GM21576 (cell line): Measurements from ENCODE around the gene OSBPL8.

Source experiments
- ATAC-seq: cut with Tn5 transposase; IDR thresholded peaks from one replicate; pipeline ENCODE4 v1.9.1; 2021; ENCODE audit warnings: mild to moderate bottlenecking, moderate library complexity; ENCODE audit not compliant: unreplicated experiment

Gene OSBPL8

DNA sequence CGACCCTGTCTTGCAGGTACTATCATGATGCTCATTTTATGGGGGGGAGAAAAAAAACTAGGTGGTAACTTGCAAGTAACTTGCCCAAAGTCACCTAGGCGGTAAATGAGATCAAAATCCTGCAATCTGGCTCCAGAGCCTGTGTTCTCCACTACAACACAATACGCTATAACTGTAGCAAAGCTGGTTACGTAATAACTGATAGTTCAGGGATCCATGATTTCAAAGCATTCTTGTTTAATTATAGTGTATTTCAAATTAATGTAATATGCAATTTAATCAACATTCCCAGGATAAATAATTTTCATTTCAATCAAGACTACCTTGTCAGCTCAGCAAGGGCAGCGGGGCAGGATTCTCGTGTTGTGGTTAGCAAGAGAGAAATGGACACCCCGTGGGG, 243.1 kb downstream of the OSBPL8 start:
- no peak for ATAC-seq

DNA sequence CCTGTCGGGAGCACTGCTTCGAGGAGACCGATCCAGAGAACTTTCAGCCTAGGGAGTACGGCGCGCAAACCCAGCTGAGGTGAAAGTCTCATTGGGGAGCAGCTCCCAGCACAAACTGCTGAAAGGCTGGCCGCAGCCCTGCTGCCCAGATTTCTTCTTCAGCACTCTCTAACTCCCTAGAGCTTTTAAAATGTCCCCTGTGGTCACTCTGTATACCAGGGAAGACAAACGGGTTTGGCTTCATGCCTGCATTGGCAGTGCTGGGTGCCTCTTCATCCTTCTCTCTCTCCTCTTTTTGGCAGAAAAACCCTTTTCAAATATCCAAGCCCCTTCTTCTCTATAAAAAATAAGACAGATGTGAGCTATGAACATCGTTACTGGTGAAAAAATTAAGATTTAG, 246.3 kb downstream of the OSBPL8 start:
- ATAC-seq = no peak

- no peak for ATAC-seq
These were observed 247.3 kb downstream of the OSBPL8 start for GRCh38 chr12:76312315-76312714.

DNA sequence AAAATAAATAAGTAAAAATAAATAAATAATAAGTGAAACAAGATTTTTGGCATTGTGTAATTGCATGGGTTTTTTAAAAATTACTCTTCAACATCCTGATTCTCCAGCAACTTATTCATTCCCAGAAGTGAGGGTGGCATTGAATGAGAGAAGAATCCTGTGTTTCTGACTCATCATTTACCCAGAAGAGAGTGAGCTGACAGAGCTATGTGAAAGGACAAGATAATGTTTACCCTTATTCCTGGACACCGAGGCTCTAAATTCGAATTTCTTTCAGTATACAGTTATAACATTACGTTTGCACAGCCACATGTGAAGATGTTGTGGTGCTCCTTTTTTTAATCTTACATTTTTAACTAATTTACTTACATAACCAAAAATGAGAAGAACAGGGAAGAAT, 247.8 kb downstream of the OSBPL8 start:
- no peak for ATAC-seq

DNA sequence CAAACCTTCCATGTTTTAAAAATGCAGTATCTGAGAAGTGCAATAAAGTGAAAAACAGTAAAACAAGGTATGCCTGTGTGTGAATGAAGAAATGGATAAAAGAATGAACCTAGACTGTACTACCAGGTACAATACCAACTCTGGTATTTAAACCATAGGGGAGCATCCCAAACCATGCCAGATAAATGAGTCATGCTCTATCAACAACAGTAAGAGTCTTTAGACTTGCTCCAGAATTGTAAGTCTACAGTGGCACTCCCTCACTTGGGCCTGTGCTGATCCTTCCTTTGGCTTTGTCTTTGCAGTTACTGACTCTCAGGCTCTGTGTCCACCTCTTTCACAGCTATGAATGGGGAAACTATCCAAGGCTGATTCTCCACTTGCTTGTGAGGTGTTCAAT, 249.5 kb downstream of the OSBPL8 start:
- no peak for ATAC-seq

DNA sequence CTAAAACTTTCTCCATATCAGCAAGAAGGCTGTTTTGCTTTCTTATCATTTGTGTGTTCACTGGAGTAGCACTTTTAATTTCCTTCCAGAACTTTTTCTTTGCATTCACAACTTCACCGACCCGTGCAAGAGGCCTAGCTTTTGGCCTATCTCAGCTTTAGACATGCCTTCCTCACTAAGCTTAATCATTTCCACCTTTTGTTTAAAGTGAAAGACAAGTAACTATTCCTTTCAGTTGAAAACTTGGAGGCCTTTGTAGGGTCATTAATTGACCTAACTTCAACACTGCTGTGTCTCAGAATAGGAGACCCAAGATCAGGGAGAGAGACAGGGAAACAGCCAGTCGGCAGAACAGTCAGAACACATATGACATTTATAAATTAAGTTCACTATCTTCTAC, 250.7 kb downstream of the OSBPL8 start:
- ATAC-seq = no peak

- no peak for ATAC-seq
These were observed 252.5 kb downstream of the OSBPL8 start for GRCh38 chr12:76307083-76307482.

DNA sequence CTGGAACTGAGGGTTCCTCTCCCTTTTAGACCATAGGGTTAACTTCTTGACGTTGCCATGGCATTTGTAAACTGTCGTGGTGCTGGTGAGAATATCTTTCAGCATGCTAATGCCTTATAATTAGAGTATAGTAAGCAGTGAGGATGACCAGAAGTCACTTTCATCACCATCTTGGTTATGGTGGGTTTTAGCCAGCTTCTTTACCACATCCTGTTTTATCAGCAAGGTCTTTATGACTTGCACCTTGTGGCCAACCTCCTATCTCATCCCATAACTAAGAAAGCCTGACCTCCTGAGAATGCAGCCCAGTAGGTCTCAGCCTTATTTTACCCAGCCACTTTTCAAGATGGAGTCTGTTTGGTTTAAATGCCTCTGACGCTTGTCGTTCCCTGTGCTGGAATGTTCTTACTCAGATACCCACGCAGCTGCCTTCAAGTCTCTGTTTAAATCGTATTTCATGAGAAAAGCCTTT, 255.5 kb downstream of the OSBPL8 start:
- ATAC-seq = no peak

DNA sequence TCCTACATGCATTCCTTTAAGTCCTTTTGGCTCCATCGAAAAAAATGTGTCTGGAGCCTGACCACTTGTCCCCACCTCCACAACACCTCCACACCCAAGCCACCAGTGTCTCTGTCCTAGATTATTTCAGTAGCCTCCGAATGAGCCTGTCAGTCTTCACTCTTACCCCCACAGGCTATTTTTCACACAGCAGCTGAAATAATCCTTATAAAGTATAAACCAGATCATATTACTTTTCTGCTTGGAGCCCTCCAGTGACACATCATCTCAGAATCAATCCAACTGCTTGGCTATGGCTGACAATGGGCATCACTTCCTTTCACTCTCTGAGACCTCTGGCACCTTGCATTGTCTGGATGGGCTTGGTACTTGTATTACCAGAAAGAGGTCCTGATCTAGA, 256.2 kb downstream of the OSBPL8 start:
- no peak for ATAC-seq
